ENCODE measurements around the gene WWP2. TPM values are rescaled to one million over a fixed set of nuclear protein-coding genes. Genes with fewer than 3 reads are reported as not detected.

The WWP2 gene
- total RNA-seq, 1 experiment from 2014 or later: 38.8 TPM

GRCh38 chr16:69779724-69780123 lies 17.6 kb downstream of the WWP2 start:
- H4K20me1 ChIP-seq (ENCODE audit: insufficient read depth): peaks cover 5% of the 10 kb centered on the region; the same call in 1 of the 2 replicates
- H3K9me3 ChIP-seq (ENCODE audit: insufficient read depth, low read depth): no peaks in the 10 kb centered on the region
- H3K27ac ChIP-seq: no peak overlapping the region
- no peak overlapping the region for H2AFZ ChIP-seq
- no peaks in the 10 kb centered on the region for H3K27me3 ChIP-seq (ENCODE audit: insufficient read depth, low read depth)
- H3K9me2 ChIP-seq (ENCODE audit: insufficient read depth): no peaks in the 10 kb centered on the region
- H3K4me2 ChIP-seq: no peak overlapping the region
- TF ChIP-seq EZH2 (IDR thresholded peaks at IDR 0.05; ENCODE audit: low read depth) (no peak), CTCF (conservative IDR thresholded peaks at IDR 0.05) (no peak)
- H3K4me1 ChIP-seq (replicated peaks; ENCODE audit: insufficient read depth): 0 out of 2 replicates have a peak, but pooled peaks cover 5% of the 10 kb centered on the region
- no peak overlapping the region for H3K4me3 ChIP-seq
- ChIA-PET CTCF (no interaction called here), POLR2A (ENCODE audit: unreplicated experiment) (no interaction called here)
- peaks cover 23% of the 10 kb centered on the region for H3K79me2 ChIP-seq (ENCODE audit: low read depth)
- no peaks in the 10 kb centered on the region for H3F3A ChIP-seq (ENCODE audit: insufficient read depth, low read depth)
- H3K36me3 ChIP-seq (ENCODE audit: low read depth): peaks cover 10% of the 10 kb centered on the region
- intact Hi-C loops (cut with micrococcal nuclease; ENCODE audit: unreplicated experiment): no loop called here
- no TSS peak for BruUV-seq (replicated peaks)
- DNase-seq: no peak

GRCh38 chr16:69781118-69781517 lies 19.0 kb downstream of the WWP2 start:
- Histone ChIP-seq H3K4me2 (no peak overlapping the region), H3K36me3 (ENCODE audit: low read depth) (peaks cover 3% of the 10 kb centered on the region; the same call in 1 of the 2 replicates), H3K9me2 (ENCODE audit: insufficient read depth) (no peaks in the 10 kb centered on the region), H4K20me1 (ENCODE audit: insufficient read depth) (peaks cover 5% of the 10 kb centered on the region; the same call in 1 of the 2 replicates), H3K4me3 (no peak overlapping the region), H3K79me2 (ENCODE audit: low read depth) (peaks cover 11% of the 10 kb centered on the region), H3K4me1 (replicated peaks; ENCODE audit: insufficient read depth) (no peaks in the 10 kb centered on the region), H3K27ac (no peak overlapping the region), H2AFZ (no peak overlapping the region), H3K9me3 (ENCODE audit: insufficient read depth, low read depth) (no peaks in the 10 kb centered on the region), H3K27me3 (ENCODE audit: insufficient read depth, low read depth) (no peaks in the 10 kb centered on the region), H3F3A (ENCODE audit: insufficient read depth, low read depth) (no peaks in the 10 kb centered on the region)
- POLR2A ChIA-PET (ENCODE audit: unreplicated experiment): no interaction called here
- TF ChIP-seq CTCF (conservative IDR thresholded peaks at IDR 0.05): no peak
- TF ChIP-seq EZH2 (IDR thresholded peaks at IDR 0.05; ENCODE audit: low read depth): no peak
- intact Hi-C loops (cut with micrococcal nuclease; ENCODE audit: unreplicated experiment): no loop called here
- CTCF ChIA-PET: no interaction called here
- no TSS peak for BruUV-seq (replicated peaks)
- no peak for DNase-seq

- BruUV-seq (replicated peaks): no TSS peak
- H3K4me3 ChIP-seq: no peak overlapping the region
- ChIA-PET POLR2A (ENCODE audit: unreplicated experiment) (no interaction called here), CTCF (no interaction called here)
- no peaks in the 10 kb centered on the region for H3K9me3 ChIP-seq (ENCODE audit: insufficient read depth, low read depth)
- no peak overlapping the region for H3K27ac ChIP-seq
- no peaks in the 10 kb centered on the region for H3K27me3 ChIP-seq (ENCODE audit: insufficient read depth, low read depth)
- H3K36me3 ChIP-seq (ENCODE audit: low read depth): peaks cover 4% of the 10 kb centered on the region; the same call in 1 of the 2 replicates
- H3K4me2 ChIP-seq: no peak overlapping the region
- no peak for DNase-seq
- no peaks in the 10 kb centered on the region for H3K4me1 ChIP-seq (replicated peaks; ENCODE audit: insufficient read depth)
- H3K79me2 ChIP-seq (ENCODE audit: low read depth): 0 out of 2 replicates have a peak, but pooled peaks cover 4% of the 10 kb centered on the region
- H3K9me2 ChIP-seq (ENCODE audit: insufficient read depth): no peaks in the 10 kb centered on the region
- H3F3A ChIP-seq (ENCODE audit: insufficient read depth, low read depth): no peaks in the 10 kb centered on the region
- no peak overlapping the region for H2AFZ ChIP-seq
- peaks cover 5% of the 10 kb centered on the region; the same call in 1 of the 2 replicates for H4K20me1 ChIP-seq (ENCODE audit: insufficient read depth)
- no peak for TF ChIP-seq EZH2 (IDR thresholded peaks at IDR 0.05; ENCODE audit: low read depth)
- no peak for TF ChIP-seq CTCF (conservative IDR thresholded peaks at IDR 0.05)
- intact Hi-C loops (cut with micrococcal nuclease; ENCODE audit: unreplicated experiment): no loop called here
These were observed 22.5 kb downstream of the WWP2 start for GRCh38 chr16:69784586-69784985.
